Measurements from ENCODE around the gene GET4. TPM values are rescaled to one million over a fixed set of nuclear protein-coding genes. Genes with fewer than 3 reads are reported as not detected.

GET4 gene
- total RNA-seq, 1 donor from 2014 or later = 35.8 TPM

GRCh38 chr7:931871-932650 lies 55.7 kb downstream of the GET4 start:
- no peak overlapping the region for H3K27ac ChIP-seq
- intact Hi-C loops (cut with DNase I) = no loop called here
- no peak for TF ChIP-seq POLR2AphosphoS5 (IDR thresholded peaks at IDR 0.05; ENCODE audit: insufficient read depth in 1 of 2, low read depth in 1 of 2)
- no peak for TF ChIP-seq CTCF (IDR thresholded peaks at IDR 0.05)
- no peak for TF ChIP-seq POLR2A (IDR thresholded peaks at IDR 0.05)
- no peak for DNase-seq (ENCODE audit: extremely low spot score in 2 of 2)
- no peaks in the 10 kb centered on the region for H3K4me1 ChIP-seq
- no peak overlapping the region for H3K4me3 ChIP-seq
- H3K27me3 ChIP-seq = no peaks in the 10 kb centered on the region
- H3K9me3 ChIP-seq = no peaks in the 10 kb centered on the region
- H3K36me3 ChIP-seq = no peaks in the 10 kb centered on the region

GRCh38 chr7:932651-932975 lies 56.3 kb downstream of the GET4 start:
- intact Hi-C loops (cut with DNase I) = no loop called here
- Histone ChIP-seq H3K4me1 (no peaks in the 10 kb centered on the region), H3K4me3 (no peak overlapping the region), H3K27me3 (no peaks in the 10 kb centered on the region), H3K27ac (no peak overlapping the region), H3K36me3 (no peaks in the 10 kb centered on the region), H3K9me3 (no peaks in the 10 kb centered on the region)
- TF ChIP-seq POLR2A (IDR thresholded peaks at IDR 0.05) (no peak), CTCF (IDR thresholded peaks at IDR 0.05) (no peak), POLR2AphosphoS5 (IDR thresholded peaks at IDR 0.05; ENCODE audit: insufficient read depth in 1 of 2, low read depth in 1 of 2) (no peak)
- no peak for DNase-seq (ENCODE audit: extremely low spot score in 2 of 2)

GRCh38 chr7:934469-935163 lies 58.3 kb downstream of the GET4 start:
- H3K27me3 ChIP-seq = no peaks in the 10 kb centered on the region
- DNase-seq (ENCODE audit: extremely low spot score in 2 of 2) = no peak
- no peaks in the 10 kb centered on the region for H3K9me3 ChIP-seq
- intact Hi-C loops (cut with DNase I) = no loop called here
- H3K4me1 ChIP-seq = no peaks in the 10 kb centered on the region
- H3K36me3 ChIP-seq = no peaks in the 10 kb centered on the region
- H3K4me3 ChIP-seq = no peak overlapping the region
- no peak overlapping the region for H3K27ac ChIP-seq
- no peak for TF ChIP-seq POLR2A (IDR thresholded peaks at IDR 0.05)

- Histone ChIP-seq H3K36me3 (no peaks in the 10 kb centered on the region), H3K9me3 (no peaks in the 10 kb centered on the region), H3K4me3 (no peak overlapping the region), H3K27me3 (no peaks in the 10 kb centered on the region), H3K4me1 (no peaks in the 10 kb centered on the region), H3K27ac (no peak overlapping the region)
- TF ChIP-seq POLR2AphosphoS5 (IDR thresholded peaks at IDR 0.05; ENCODE audit: insufficient read depth in 1 of 2, low read depth in 1 of 2) = no peak
- no peak for TF ChIP-seq POLR2A (IDR thresholded peaks at IDR 0.05)
- TF ChIP-seq CTCF (IDR thresholded peaks at IDR 0.05) = no peak
- intact Hi-C loops (cut with DNase I) = no loop called here
- DNase-seq (ENCODE audit: extremely low spot score in 2 of 2) = no peak
These were observed 59.0 kb downstream of the GET4 start for GRCh38 chr7:935164-935873.

- intact Hi-C loops (cut with DNase I) = no loop called here
- no peak overlapping the region for H3K4me3 ChIP-seq
- H3K36me3 ChIP-seq = no peaks in the 10 kb centered on the region
- no peaks in the 10 kb centered on the region for H3K4me1 ChIP-seq
- DNase-seq (ENCODE audit: extremely low spot score in 2 of 2) = no peak
- no peak overlapping the region for H3K27ac ChIP-seq
- no peaks in the 10 kb centered on the region for H3K9me3 ChIP-seq
- TF ChIP-seq POLR2AphosphoS5 (IDR thresholded peaks at IDR 0.05; ENCODE audit: insufficient read depth in 1 of 2, low read depth in 1 of 2) = no peak
- TF ChIP-seq POLR2A (IDR thresholded peaks at IDR 0.05) = no peak
- TF ChIP-seq CTCF (IDR thresholded peaks at IDR 0.05) = no peak
- no peaks in the 10 kb centered on the region for H3K27me3 ChIP-seq
These were observed 59.6 kb downstream of the GET4 start for GRCh38 chr7:935874-936385.
